GM12892 (cell line): ENCODE data around the gene SMARCC2.

Experiments used
- DNase-seq: peaks from one replicate; pipeline ENCODE4 v3.0.0; 2011; ENCODE audit not compliant: insufficient read length
- FAIRE-seq: peaks from 2 replicates; lab custom pipeline; 2011; peaks lifted over from hg19 to GRCh38; lab: Jason Lieb, UNC
- POLR2A ChIP-seq: IDR thresholded peaks from 2 replicates; pipeline ENCODE4 v1.6.1; 2011; ENCODE audit warnings: low read depth, low read length, control low read depth
- POLR2AphosphoS5 ChIP-seq: IDR thresholded peaks from 2 replicates; pipeline ENCODE4 v1.6.1; 2011; ENCODE audit warnings: low read depth, low read length, control low read depth
- TAF1 ChIP-seq: IDR thresholded peaks from 2 replicates; pipeline ENCODE4 v1.6.1; 2011; ENCODE audit warnings: low read depth, mild to moderate bottlenecking, control low read depth, low read length, borderline replicate concordance

The SMARCC2 gene

DNA sequence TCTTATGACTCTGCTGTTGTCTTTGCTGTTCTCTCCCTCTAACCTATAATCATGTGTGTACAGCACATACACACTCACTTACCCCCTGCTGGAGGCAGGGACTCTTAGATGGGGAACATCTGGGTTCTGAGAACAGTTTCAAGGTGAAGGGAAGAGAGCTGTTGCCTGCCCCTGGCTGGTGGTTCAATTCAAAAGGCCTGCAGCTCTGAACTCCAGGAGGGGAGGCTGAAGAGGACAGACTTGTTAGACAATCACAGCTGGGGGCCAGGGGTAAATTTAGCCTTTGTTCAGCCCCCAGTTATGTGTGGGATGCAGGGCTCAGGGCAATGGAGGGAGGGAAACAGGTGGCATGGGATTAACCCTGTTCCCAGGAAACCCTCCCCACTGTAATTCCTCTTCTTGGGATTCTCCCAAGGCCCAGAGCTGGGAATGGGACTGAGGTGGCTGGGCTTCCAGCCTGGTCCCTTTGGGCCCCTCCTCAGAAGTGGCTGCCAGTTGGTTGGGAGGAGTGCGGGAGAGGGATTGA is 35.0 kb downstream of the SMARCC2 start:
- no peak for DNase-seq
- no peak for TF ChIP-seq TAF1
- TF ChIP-seq POLR2A, result no peak
- no peak for TF ChIP-seq POLR2AphosphoS5
- no peak for FAIRE-seq

DNA sequence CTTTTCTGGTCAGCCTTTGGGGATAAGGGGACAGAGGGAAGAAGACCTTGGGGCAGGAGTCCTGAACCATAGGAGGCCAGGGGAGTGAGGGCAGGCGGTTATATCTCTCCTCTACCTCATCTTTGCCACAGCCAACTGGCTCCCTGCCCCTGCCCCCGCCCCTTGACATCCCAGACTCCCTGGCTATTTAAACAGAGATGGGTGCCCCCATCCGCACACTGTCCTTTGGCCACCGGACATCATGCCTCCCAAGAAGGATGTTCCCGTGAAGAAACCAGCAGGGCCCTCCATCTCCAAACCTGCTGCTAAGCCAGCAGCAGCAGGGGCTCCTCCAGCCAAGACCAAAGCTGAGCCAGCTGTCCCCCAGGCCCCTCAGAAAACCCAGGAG is 35.6 kb downstream of the SMARCC2 start:
- DNase-seq, result no peak
- no peak for FAIRE-seq
- no peak for TF ChIP-seq POLR2A
- no peak for TF ChIP-seq POLR2AphosphoS5
- TF ChIP-seq TAF1, result no peak

DNA sequence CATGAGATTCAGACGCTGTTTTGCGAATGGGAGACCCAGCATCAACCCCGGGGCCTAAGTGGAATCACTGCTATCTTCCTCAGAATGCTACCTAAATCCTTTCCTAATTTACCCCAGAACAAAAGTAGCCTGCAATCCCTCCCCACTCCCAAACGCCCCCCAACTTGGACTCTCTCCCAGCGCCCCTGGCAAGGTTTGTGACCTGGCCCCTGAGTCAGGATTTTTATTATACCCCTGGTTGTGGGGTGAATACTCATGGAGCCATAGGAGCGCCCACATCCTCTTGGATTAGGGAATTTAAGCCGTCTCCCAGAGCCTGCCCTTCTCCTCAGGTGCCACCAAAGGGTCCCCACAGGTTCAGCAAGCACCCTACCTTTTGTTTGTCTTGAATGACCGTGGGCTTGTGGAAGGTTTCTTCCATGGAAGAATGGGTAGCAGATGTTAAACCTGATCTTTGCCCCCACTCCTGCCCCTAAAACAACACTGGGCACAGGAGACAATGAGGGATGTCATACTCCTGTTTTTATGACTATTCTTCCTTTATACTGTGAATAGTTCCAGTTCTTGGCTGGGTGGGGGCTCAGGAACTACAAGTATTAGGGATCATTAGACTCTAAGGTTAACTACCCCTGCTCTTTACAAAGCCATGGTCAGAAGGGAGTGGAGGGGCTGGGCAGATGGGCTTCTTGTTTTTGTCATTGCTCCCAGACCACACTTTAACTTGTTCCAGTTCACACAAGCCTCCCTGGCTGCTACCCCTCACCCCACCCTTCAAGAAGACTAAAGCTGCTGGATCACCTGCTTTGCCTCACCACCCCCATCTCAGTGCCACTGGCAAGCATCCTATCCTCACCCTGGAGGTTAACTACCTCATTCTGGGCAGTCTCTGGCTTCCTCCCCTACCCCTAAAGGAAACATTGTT is 36.3 kb downstream of the SMARCC2 start:
- FAIRE-seq (no peak), DNase-seq (no peak)
- TF ChIP-seq TAF1, result no peak
- TF ChIP-seq POLR2AphosphoS5, result no peak
- no peak for TF ChIP-seq POLR2A

DNA sequence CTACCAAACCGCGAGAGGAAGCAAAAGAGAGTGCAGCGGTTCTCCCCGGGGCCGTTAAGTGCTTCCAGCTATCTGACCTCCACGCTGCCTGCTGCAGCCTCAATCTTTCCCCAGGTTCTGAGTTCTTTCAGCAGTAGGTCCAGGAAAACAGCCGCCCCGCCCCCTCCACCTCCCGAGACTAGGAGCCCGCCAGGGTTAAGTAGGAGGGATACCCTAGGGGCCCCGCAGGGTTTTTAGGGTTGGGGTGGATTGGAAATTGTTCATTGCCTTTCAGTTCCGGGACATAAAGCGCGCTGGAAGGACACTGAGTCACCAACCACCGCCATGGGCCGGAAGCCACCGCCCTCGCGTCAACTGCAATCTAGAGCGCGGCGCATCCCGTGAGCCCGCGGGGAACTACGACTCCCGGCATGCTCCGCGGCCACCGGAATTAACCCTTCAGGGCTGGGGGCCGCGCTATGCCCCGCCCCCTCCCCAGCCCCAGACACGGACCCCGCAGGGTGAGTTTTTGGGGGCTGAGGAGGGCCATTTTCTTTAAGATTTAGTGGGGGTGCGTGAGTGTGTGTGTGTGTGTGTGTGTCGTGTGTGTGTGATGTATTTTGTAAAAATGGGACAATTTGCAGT is 37.0 kb downstream of the SMARCC2 start, which contains the start of gene MYL6B:
MYL6B (plus strand) TSS at position 456 of the 624 bp plus-strand sequence. CDS start 1,332 bp downstream, outside the sequence.
- FAIRE-seq (peak; percentile 87), DNase-seq (peak; percentile 93)
- no peak for TF ChIP-seq POLR2AphosphoS5
- TF ChIP-seq TAF1, result peak; percentile 37; the same call in 1 of the 2 replicates
- peak; percentile 72 for TF ChIP-seq POLR2A

DNA sequence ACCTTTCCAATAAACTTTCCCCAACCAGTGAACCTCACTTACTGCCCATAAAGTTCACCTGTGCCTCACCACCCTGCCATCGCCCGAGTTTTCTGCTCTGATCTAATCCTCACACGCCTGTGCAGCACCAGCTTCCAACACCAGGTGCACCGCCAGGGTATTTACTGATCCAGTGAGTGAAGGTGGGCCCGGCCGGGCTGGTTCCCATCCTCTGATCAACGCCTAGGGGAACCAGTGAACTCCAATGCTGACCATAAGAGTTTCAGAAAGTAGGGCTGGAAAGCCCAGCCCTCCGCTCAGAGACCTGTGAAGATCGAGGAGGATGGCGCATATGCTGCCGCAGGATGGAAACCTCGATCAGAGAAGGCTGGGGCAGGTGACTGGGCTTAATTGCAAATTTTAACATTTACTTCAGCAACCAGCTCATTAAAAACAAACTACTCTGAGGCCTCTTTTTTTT is 37.6 kb downstream of the SMARCC2 start:
- FAIRE-seq (no peak), DNase-seq (peak; percentile 61)
- no peak for TF ChIP-seq POLR2AphosphoS5
- TF ChIP-seq TAF1, result no peak; the same call in 1 of the 2 replicates
- TF ChIP-seq POLR2A, result no peak

DNA sequence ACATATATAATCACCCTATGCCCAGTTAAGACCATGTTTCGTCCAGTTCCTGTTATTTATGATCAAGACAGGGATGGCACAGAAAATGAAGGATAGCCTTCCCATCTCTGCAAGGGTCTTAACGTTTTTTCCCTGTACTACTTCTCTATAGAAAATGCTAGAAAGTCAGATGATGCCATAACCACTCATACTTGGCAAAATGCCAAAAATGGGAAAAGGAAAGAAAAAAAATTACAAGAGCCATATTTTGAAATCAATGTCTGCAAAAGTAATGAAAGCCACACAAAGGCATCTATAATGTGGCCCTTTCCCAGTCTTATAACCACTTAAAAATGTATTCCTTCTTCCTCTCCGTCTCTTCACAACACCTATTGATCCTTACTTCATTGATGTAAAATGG is 38.7 kb downstream of the SMARCC2 start:
- DNase-seq, result no peak

GRCh38 chr12:56146492-56147460 is 42.5 kb downstream of the SMARCC2 start:
- DNase-seq (no peak), FAIRE-seq (no peak)
- TF ChIP-seq POLR2A (no peak), TAF1 (no peak), POLR2AphosphoS5 (no peak)

More for the DNA sequence above, 38.7 kb downstream of the SMARCC2 start:
- FAIRE-seq, result no peak
- no peak for TF ChIP-seq POLR2AphosphoS5

DNA sequence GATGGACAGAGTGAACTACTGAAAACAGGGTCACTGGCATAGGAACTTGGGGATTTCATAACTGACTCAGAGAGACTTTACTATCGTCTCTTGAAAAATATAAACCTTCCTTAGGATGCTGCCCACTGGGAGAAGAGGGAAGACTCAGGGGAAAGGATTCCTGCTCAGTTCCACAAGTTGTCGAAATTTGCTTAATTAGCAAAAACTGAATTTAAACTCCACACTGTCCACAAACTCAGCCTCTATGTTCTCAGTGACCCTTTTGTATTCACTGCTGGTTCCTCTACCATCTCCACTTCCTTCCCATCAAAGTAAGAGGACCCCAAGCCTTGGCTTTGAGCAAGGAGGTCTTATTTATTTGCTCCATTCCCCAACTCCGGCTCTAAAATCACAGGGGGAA is 44.1 kb downstream of the SMARCC2 start:
- FAIRE-seq (no peak), DNase-seq (no peak)
- no peak for TF ChIP-seq POLR2A
- TF ChIP-seq POLR2AphosphoS5, result no peak
- no peak for TF ChIP-seq TAF1

DNA sequence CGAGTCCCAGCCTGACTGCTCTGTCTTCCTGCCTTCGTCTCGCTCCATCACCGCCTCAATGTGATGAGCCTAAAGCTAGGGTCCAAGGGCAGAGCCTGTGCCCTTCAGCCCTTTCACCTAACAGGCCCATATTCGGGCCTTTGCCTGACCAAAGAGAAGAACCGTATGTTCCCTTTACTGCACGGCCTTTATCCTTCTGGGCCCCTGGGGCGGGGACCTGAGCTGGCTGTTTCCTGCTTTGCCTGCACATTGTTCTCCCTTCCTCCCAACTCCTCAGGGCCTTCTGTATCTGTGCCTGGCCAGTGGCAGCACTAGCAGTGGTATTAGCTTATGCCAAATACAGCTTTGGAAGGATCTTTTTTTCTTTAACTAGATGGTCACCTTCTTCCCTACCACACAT is 45.4 kb downstream of the SMARCC2 start:
- DNase-seq (no peak), FAIRE-seq (no peak)
- TF ChIP-seq POLR2A (no peak), POLR2AphosphoS5 (no peak), TAF1 (no peak)

DNA sequence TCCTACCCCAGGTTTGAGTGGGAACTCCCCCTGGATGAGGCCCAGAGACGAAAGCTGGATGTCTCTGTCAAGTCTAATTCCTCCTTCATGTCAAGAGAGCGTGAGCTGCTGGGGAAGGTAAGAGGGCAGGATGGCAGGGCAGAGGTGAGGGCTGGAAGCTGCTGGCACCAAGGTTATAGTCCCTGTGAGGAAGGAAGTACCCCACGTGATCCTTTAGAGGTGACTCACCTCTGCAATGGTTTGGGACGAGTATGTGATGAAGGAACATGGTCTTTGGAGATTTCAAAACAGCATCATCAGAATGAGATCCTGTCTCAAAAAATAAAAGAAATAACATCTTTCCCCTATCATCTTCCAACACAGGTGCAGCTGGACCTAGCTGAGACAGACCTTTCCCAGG is 46.1 kb downstream of the SMARCC2 start:
- no peak for FAIRE-seq
- TF ChIP-seq POLR2A (no peak), POLR2AphosphoS5 (no peak), TAF1 (no peak)
- DNase-seq, result no peak
